ENCODE results near the gene CCDC149.

Gene CCDC149

GRCh38 chr4:24805566-24805965 is 107.3 kb downstream of the CCDC149 start:
- in situ Hi-C loops (cut with HindIII; ENCODE audit: low sequenced_read_pairs), result no loop called here

- in situ Hi-C loops (cut with HindIII; ENCODE audit: low sequenced_read_pairs), result no loop called here
Observed at GRCh38 chr4:24805067-24805466, 107.8 kb downstream of the CCDC149 start.

- in situ Hi-C loops (cut with HindIII; ENCODE audit: low sequenced_read_pairs), result no loop called here
Observed at GRCh38 chr4:24802648-24803047, 110.2 kb downstream of the CCDC149 start.

- in situ Hi-C loops (cut with HindIII; ENCODE audit: low sequenced_read_pairs), result no loop called here
Observed at GRCh38 chr4:24801136-24801855, 111.5 kb downstream of the CCDC149 start.

- in situ Hi-C loops (cut with HindIII; ENCODE audit: low sequenced_read_pairs), result no loop called here
Observed at GRCh38 chr4:24800325-24800895, 112.4 kb downstream of the CCDC149 start.

- in situ Hi-C loops (cut with HindIII; ENCODE audit: low sequenced_read_pairs), result no loop called here
Observed at GRCh38 chr4:24799544-24800324, 113.1 kb downstream of the CCDC149 start.

- in situ Hi-C loops (cut with HindIII; ENCODE audit: low sequenced_read_pairs), result no loop called here
Observed at GRCh38 chr4:24799196-24799543, 113.7 kb downstream of the CCDC149 start.

GRCh38 chr4:24798036-24798610 is 114.7 kb downstream of the CCDC149 start:
- in situ Hi-C loops (cut with HindIII; ENCODE audit: low sequenced_read_pairs), result no loop called here

GRCh38 chr4:24796620-24797019 is 116.2 kb downstream of the CCDC149 start:
- in situ Hi-C loops (cut with HindIII; ENCODE audit: low sequenced_read_pairs), result no loop called here

GRCh38 chr4:24795666-24796381 is 117.0 kb downstream of the CCDC149 start:
- in situ Hi-C loops (cut with HindIII; ENCODE audit: low sequenced_read_pairs), result no loop called here

- in situ Hi-C loops (cut with HindIII; ENCODE audit: low sequenced_read_pairs), result no loop called here
Observed at GRCh38 chr4:24794916-24795665, 117.8 kb downstream of the CCDC149 start, which contains the start of gene SOD3. Gene SOD3, plus strand, starts transcription at chr4:24795573. Its CDS starts 3,949 bp downstream, at chr4:24799522.

- in situ Hi-C loops (cut with HindIII; ENCODE audit: low sequenced_read_pairs), result no loop called here
Observed at GRCh38 chr4:24794480-24794879, 118.4 kb downstream of the CCDC149 start.

- in situ Hi-C loops (cut with HindIII; ENCODE audit: low sequenced_read_pairs), result no loop called here
Observed at GRCh38 chr4:24794051-24794450, 118.8 kb downstream of the CCDC149 start.

GRCh38 chr4:24793219-24794005 is 119.4 kb downstream of the CCDC149 start:
- in situ Hi-C loops (cut with HindIII; ENCODE audit: low sequenced_read_pairs), result no loop called here

- in situ Hi-C loops (cut with HindIII; ENCODE audit: low sequenced_read_pairs), result no loop called here
Observed at GRCh38 chr4:24792552-24792951, 120.3 kb downstream of the CCDC149 start.

- in situ Hi-C loops (cut with HindIII; ENCODE audit: low sequenced_read_pairs), result no loop called here
Observed at GRCh38 chr4:24791043-24791442, 121.8 kb downstream of the CCDC149 start.

- in situ Hi-C loops (cut with HindIII; ENCODE audit: low sequenced_read_pairs), result no loop called here
Observed at GRCh38 chr4:24783506-24783905, 129.3 kb downstream of the CCDC149 start.

- in situ Hi-C loops (cut with HindIII; ENCODE audit: low sequenced_read_pairs), result no loop called here
Observed at GRCh38 chr4:24781999-24782745, 130.7 kb downstream of the CCDC149 start.

Data from DLD1 (cell line).